Mucosa of rectum (tissue), 2 donors: ENCODE results near the gene ALKBH2.

Experiments
- H3K27ac ChIP-seq, 2 donors: one replicate each; pipeline ENCODE4 v1.7.0; 2013; ENCODE audit warnings: inconsistent platforms in 2 of 2, low read depth in 2 of 2, low read length in 2 of 2
- H3K27me3 ChIP-seq, 2 donors: one replicate each; pipeline ENCODE4 v1.7.0; 2013; ENCODE audit warnings: low read length in 2 of 2; ENCODE audit not compliant: control insufficient read depth in 2 of 2, insufficient read depth in 2 of 2
- H3K36me3 ChIP-seq, 2 donors: one replicate each; pipeline ENCODE4 v1.7.0; 2013; ENCODE audit warnings: low read length in 2 of 2; ENCODE audit not compliant: control insufficient read depth in 2 of 2, insufficient read depth in 2 of 2
- H3K4me1 ChIP-seq, 2 donors: one replicate each; pipeline ENCODE4 v1.7.0; 2013; ENCODE audit warnings: low read length in 2 of 2, mild to moderate bottlenecking in 1 of 2; ENCODE audit not compliant: control insufficient read depth in 2 of 2, insufficient read depth in 2 of 2
- H3K4me3 ChIP-seq, 2 donors: one replicate each; pipeline ENCODE4 v1.7.0; 2013; ENCODE audit warnings: low read length in 2 of 2
- H3K9ac ChIP-seq, 2 donors: one replicate each; pipeline ENCODE4 v1.7.0; 2013; ENCODE audit warnings: low read length in 2 of 2, low read depth in 1 of 2, mild to moderate bottlenecking in 1 of 2
- H3K9me3 ChIP-seq, 2 donors: one replicate each; pipeline ENCODE4 v1.7.0; 2013; ENCODE audit warnings: low read length in 2 of 2; ENCODE audit not compliant: control insufficient read depth in 2 of 2
- donor health status: healthy.
- donor health status: Normal muscosa, but diverticular disease.

ALKBH2 gene

GRCh38 chr12:109093022-109093918 is at the start of gene ALKBH2:
ALKBH2 (minus strand) TSS chr12:109093472; CDS start chr12:109092786, 686 bp downstream.
- peak within 1 kb of the TSS; percentile 78 to 88 for H3K4me3 ChIP-seq
- H3K9ac ChIP-seq = peak within 1 kb of the TSS; percentile 59 to 65
- H3K27me3 ChIP-seq = no peaks in the 10 kb centered on the region
- H3K4me1 ChIP-seq = peaks cover 15 to 23% of the 10 kb centered on the region in 2 donors
- peaks cover 10 to 14% of the 10 kb centered on the region in 2 donors for H3K36me3 ChIP-seq
- peak within 1 kb of the TSS; percentile 18 to 43 for H3K27ac ChIP-seq
- H3K9me3 ChIP-seq = no peaks in the 10 kb centered on the region

GRCh38 chr12:109140560-109140959 is 47.3 kb upstream of the ALKBH2 start:
- Histone ChIP-seq H3K27me3 (no peaks in the 10 kb centered on the region), H3K4me3 (no peak overlapping the region), H3K9me3 (no peaks in the 10 kb centered on the region), H3K27ac (no peak overlapping the region), H3K4me1 (no peaks in the 10 kb centered on the region), H3K36me3 (peaks cover 0 to 4% of the 10 kb centered on the region in 2 donors), H3K9ac (no peak overlapping the region)

- no peak overlapping the region for H3K27ac ChIP-seq
- H3K36me3 ChIP-seq = peaks cover 0 to 4% of the 10 kb centered on the region in 2 donors
- no peaks in the 10 kb centered on the region for H3K27me3 ChIP-seq
- no peaks in the 10 kb centered on the region for H3K4me1 ChIP-seq
- no peak overlapping the region for H3K4me3 ChIP-seq
- H3K9me3 ChIP-seq = no peaks in the 10 kb centered on the region
- H3K9ac ChIP-seq = no peak overlapping the region
These were observed 46.5 kb upstream of the ALKBH2 start for GRCh38 chr12:109139791-109140190.

- H3K9me3 ChIP-seq = no peaks in the 10 kb centered on the region
- no peak overlapping the region for H3K27ac ChIP-seq
- H3K4me3 ChIP-seq = no peak overlapping the region
- no peaks in the 10 kb centered on the region for H3K27me3 ChIP-seq
- H3K36me3 ChIP-seq = peaks cover 0 to 4% of the 10 kb centered on the region in 2 donors
- no peaks in the 10 kb centered on the region for H3K4me1 ChIP-seq
- H3K9ac ChIP-seq = no peak overlapping the region
These were observed 46.1 kb upstream of the ALKBH2 start for GRCh38 chr12:109139360-109139759.

- Histone ChIP-seq H3K4me3 (no peak overlapping the region), H3K9ac (no peak overlapping the region), H3K27ac (no peak overlapping the region), H3K9me3 (no peaks in the 10 kb centered on the region), H3K27me3 (no peaks in the 10 kb centered on the region), H3K4me1 (no peaks in the 10 kb centered on the region), H3K36me3 (peaks cover 0 to 4% of the 10 kb centered on the region in 2 donors)
These were observed 43.8 kb upstream of the ALKBH2 start for GRCh38 chr12:109137055-109137454.

- H3K9ac ChIP-seq = no peak overlapping the region
These were observed 41.1 kb upstream of the ALKBH2 start for GRCh38 chr12:109134186-109134917.

GRCh38 chr12:109131154-109132050 is 38.1 kb upstream of the ALKBH2 start:
- Histone ChIP-seq H3K27me3 (no peaks in the 10 kb centered on the region), H3K9me3 (no peaks in the 10 kb centered on the region), H3K4me1 (no peaks in the 10 kb centered on the region), H3K9ac (no peak overlapping the region), H3K27ac (peak overlapping the region in 1 of 2 donors; percentile 52), H3K4me3 (peak overlapping the region in 1 of 2 donors; percentile 48), H3K36me3 (no peaks in the 10 kb centered on the region)

More at GRCh38 chr12:109134186-109134917, 41.1 kb upstream of the ALKBH2 start:
- H3K27me3 ChIP-seq = no peaks in the 10 kb centered on the region
- no peaks in the 10 kb centered on the region for H3K9me3 ChIP-seq
- H3K27ac ChIP-seq = no peak overlapping the region
- no peaks in the 10 kb centered on the region for H3K4me1 ChIP-seq
- no peak overlapping the region for H3K4me3 ChIP-seq
- peaks cover 0 to under 1% of the 10 kb centered on the region in 2 donors for H3K36me3 ChIP-seq

- Histone ChIP-seq H3K27me3 (no peaks in the 10 kb centered on the region), H3K9ac (no peak overlapping the region), H3K27ac (no peak overlapping the region), H3K4me1 (peaks cover 0 to 4% of the 10 kb centered on the region in 2 donors), H3K4me3 (no peak overlapping the region), H3K36me3 (no peaks in the 10 kb centered on the region), H3K9me3 (no peaks in the 10 kb centered on the region)
These were observed 37.3 kb upstream of the ALKBH2 start for GRCh38 chr12:109130297-109131153.
